GM18951 (cell line): ENCODE results near the gene LNP1.
"Not testable (repeated sequence)": the region's sequence is repeated elsewhere in the genome, so short reads cannot be mapped to it uniquely, and the experiment has no call there.

ENCODE experiments used
- POLR2A ChIP-seq: IDR thresholded peaks from 4 replicates; pipeline ENCODE4 v1.6.1; 2011; ENCODE audit warnings: mild to moderate bottlenecking; ENCODE audit not compliant: insufficient read length, insufficient read depth; ENCODE audit errors: extremely low read depth
- in situ Hi-C: fragments of 300-500 bp; cut with MboI; formaldehyde crosslinking; loops from one replicate; pipeline ENCODE4 v1.12.0; 2022; ENCODE audit warnings: low sequenced_read_pairs, mixed read lengths, inconsistent platforms; ENCODE audit not compliant: unreplicated experiment

Gene LNP1

DNA sequence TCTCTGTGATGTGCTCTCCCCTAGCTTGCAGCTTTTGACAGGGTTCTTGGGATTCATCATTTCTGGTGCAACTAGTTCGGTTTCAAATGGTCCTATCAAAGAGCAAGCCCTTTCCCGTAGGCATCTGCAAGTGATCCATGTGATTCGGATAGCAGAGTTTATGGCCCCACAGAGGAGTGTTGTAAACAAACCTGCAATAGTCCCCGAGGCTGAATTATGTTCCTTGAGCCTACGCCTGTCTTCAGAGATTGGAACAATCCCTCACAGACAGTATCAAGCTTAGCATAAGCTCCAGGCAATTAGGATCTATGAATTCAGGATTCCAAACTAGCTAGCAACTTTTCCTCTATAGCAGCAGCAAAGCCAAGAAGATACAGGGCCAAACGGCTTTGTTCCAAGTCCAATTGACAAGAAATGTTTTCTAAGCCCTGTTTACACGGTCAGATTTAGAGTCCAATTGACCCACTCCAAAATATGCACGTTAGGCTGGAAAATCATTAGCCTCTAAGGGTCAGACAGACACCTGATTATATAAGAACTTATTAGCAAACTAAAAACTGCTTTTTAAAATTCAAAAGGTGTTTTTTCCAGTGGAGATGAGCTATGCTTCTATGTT is 24.8 kb downstream of the LNP1 start:
- in situ Hi-C loops, result no loop called here
- no peak for TF ChIP-seq POLR2A

DNA sequence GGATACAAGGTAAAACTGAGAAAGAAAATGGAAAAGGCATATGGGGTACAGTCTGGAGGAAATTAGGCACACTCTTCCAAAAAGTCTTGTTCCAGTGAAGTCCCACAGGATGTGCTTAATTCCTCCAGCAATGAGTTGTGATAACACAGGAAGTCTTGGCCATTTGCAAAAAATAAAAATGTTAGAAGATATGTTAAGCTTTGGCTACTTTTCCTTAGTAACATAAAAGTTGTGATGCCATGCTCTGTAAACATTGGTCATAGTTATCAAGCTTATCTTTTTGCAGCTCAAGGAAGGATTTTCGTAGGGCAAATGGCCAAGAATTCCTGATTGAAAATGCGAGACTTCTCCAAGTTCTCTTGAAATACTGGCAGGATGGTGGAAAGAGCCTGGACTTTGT is 26.4 kb downstream of the LNP1 start:
- TF ChIP-seq POLR2A, result no peak
- in situ Hi-C loops, result no loop called here

DNA sequence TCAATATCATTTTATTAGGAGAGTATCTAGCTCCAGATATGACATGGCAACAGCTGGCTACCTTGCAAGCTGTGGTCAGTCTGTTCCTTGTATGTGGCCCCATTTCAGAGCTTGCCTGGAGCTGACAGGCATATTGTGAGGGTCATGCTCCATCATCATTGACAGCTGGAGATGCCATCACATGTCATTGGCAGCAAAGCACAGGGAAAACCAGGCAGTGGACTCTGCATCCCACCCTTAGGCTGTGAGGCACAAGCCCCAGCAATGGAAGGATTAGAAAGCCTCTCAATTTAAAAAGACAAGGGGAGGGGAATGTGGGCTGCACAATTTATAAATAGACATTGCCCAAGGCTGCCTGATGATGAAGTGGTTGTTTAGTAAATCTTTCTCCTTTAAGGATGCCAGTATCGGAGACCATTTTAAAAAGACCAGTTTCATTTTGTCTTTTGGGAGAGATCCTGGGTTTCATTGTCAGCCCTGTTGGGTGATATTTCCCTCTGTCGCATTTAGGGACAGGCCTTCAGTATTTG is 27.9 kb downstream of the LNP1 start:
- in situ Hi-C loops, result no loop called here
- no peak for TF ChIP-seq POLR2A

DNA sequence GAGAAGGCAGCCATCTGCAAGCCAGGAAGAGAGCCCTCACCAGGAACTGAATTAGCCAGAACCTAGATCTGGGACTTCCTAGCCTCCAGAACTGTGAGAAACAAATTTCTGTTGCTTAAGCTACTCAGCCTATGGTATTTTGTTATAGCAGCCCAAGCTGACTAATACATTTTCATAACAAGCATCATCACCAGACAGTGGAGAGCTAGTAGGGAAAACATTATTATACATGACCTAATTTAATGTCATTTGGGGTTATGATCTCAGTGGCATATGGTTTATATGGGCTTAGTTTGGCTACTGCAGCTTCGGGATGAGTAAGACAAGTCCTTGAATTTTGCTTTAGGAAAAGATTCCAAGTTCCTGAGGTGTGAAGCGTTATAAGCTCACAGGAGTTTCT is 35.6 kb downstream of the LNP1 start:
- no peak for TF ChIP-seq POLR2A
- in situ Hi-C loops, result no loop called here

DNA sequence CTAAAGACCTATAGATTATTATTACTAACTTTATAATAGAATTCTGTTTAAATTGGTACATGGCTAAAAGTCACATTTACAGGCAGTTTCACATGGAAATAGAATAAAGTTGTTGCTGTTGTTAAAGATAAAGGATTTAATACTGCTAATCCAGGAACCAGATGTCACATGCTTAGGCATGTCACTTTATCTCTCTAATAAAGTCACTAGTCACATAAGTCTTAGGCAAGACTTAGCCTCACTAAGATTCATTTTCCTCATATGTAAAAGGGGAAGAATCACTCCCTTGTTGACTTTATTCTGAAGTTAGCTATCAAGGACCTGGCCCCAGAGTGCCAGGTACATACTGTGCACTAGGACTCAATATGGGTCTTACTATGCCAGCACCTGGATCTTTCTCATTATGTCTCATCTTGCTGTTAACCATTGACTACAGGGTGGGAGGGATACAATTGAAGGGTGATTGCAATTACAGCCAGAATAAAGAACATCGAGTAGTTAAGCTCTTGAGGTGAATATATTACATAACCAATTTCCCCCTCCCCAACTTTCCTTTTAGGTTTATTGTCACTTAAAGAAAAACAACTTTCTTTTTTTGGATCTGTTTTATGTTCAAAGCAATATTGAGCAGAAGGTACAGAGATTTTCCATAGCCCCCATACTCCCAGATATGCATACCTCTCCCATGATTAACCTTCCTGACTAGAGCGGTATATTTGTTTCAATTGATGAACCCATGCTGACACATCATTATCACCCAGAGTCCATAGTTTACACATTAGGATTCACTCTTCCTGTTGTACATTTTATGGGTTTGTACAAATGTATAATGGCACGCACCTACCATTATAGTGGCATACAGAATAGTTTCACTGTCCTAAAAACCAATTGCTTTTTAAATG is 36.6 kb downstream of the LNP1 start:
- no peak for TF ChIP-seq POLR2A
- in situ Hi-C loops, result no loop called here

DNA sequence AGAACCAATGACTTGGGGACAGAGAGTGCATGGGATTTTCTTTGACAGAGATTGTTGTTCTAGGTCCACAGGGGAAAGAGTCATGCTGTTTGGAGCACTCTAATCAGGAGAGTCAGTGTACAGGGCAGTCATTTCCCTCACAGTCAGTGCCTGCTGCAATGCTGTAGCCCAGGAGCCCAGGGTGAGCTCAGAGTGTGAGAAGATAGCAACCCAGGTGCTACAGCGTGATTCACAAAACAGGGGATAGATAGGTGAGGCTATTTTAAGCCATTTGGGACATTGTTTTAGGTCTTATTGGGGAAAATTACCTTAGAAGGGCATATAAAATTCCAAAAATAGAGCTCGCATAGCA is 37.3 kb downstream of the LNP1 start:
- in situ Hi-C loops, result no loop called here
- TF ChIP-seq POLR2A, result no peak

DNA sequence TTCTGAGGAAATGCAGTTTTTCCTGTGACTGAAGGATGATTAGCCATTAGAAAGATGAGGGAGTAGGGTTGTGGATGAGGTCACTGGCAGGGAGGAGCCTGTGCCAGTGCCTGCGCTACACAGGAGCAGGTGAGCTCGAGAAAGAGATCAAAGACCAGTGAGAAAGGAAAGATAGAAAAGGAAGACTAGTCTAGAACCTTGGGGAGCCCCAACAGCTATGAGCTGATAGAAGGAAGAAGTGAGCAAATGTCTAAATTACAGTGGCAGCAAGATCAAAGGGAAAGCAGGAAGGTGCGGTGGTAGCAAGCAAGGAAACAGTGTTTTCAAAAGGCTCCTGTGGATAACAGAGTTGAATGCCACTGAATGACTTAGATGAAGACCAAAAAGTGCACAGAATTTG is 39.6 kb downstream of the LNP1 start:
- no peak for TF ChIP-seq POLR2A
- in situ Hi-C loops, result no loop called here

DNA sequence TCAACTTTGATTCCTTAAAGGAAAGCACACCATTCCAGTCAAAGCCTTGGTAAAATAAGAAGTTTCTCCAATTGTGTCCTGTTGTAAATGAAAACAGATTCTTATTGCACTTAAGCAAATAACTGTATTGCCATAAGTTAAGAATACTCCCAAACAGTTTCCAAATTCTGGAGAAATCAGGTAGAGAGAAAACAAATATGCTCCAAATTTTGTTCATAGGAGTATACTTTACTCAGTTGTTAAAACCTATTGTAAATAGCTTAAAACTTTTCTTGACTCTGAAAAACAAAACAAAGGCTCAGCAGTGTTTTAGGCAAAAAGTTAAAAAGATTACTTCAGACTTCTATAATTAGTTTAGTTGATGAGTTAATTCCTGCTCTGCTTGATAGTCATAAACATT is 42.4 kb downstream of the LNP1 start:
- in situ Hi-C loops, result no loop called here
- no peak for TF ChIP-seq POLR2A

DNA sequence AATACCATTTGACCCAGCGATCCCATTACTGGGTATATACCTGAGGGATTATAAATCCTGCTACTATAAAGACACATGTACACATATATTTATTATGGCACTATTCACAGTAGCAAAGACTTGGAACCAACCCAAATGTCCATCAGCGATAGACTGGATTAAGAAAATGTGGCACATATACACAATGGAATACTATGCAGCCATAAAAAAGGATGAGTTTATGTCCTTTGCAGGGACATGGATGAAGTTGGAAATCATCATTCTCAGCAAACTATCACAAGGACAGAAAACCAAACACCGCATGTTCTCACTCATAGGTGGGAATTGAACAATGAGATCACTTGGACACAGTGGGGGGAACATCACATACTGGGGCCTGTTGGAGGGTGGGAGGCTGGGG is 45.7 kb downstream of the LNP1 start:
- in situ Hi-C loops, result not testable (repeated sequence)

DNA sequence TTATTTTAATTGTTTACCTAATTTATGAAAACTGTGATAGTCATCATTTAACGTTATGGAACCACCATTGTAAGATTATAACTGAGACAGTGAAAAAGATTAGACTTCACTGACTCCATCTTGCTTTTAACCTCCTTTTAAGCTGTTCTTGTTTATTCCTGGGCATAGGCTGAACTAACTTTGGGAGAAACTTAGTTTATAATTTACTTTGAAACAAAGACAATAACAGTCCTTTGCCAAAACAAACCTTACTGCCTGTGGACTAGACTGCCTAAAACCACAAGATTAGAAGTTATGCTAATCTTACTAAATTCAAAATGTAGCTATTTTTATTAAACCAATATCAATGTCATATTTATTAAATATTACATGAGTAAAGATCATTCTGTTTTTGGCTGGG is 46.7 kb downstream of the LNP1 start:
- in situ Hi-C loops, result no loop called here
- TF ChIP-seq POLR2A, result no peak

DNA sequence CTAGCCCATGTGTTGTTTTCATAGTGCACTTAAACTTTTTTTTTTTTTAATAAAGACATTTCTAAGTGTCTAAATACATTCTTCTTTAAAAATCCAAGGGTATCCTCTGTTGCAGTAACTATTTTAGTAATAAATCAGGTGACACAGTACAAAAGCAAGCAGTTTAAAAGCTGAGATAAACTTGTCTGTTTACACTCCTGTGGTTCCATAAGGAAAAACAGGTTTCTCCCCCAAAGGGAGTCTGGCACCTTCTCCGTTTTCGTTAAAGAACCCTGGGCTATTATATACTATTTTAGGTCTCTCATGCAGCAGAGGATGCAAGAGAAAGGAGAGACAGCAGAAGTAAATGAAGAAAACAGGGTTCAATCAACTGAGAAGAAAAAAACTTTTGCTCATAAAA is 47.9 kb downstream of the LNP1 start:
- TF ChIP-seq POLR2A, result no peak
- in situ Hi-C loops, result no loop called here

DNA sequence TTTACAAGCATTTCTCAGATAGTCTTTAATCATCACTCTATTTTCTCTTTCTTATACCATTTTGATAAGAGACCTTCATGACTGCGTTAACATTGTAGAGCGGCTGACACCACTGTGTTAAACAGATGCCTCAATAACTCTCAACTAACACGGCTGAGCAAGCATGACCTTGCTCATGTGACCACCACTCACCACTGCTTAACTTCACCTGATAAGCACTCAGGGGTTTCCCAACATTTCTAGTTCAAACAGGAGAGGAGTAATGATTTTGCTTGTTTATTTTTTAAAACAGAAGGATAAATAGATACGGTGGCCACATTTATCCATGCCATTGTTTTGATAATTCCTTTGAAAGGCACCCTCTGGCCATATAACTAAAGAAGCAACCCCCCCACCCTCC is 53.3 kb downstream of the LNP1 start:
- in situ Hi-C loops, result no loop called here
- no peak for TF ChIP-seq POLR2A

DNA sequence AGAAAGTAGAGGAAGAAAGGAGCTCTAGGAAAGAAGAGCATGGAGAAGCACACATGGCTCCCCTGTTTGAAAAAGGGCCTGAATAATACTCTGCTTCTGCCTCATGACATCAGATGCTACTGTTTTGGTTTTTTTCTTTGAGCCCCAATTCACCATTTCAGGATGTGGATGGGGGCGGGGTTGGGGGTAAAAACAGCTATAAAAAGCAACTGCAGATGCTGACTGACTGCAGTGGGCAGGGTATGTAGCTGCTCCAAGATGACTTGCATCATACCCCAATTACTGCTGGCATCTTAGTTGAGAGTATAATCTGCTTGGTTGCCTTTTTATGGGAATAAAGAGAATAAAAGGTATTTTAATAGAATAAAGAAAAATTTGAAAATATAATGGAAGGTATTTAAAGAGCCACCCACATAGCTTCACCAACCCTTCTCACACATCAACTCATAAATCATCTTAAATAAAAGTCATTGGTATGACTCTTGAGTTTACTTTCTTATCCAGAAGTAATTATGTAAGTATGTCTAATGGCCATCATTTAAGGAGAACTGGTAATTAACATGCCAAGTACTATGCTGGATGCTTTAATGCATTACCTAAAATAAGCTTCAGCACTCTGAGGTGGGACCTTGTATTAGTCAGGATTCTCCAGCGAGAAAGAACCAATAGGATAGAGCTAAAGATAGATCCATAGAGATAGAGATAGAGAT is 54.7 kb downstream of the LNP1 start:
- TF ChIP-seq POLR2A, result no peak
- in situ Hi-C loops, result no loop called here

DNA sequence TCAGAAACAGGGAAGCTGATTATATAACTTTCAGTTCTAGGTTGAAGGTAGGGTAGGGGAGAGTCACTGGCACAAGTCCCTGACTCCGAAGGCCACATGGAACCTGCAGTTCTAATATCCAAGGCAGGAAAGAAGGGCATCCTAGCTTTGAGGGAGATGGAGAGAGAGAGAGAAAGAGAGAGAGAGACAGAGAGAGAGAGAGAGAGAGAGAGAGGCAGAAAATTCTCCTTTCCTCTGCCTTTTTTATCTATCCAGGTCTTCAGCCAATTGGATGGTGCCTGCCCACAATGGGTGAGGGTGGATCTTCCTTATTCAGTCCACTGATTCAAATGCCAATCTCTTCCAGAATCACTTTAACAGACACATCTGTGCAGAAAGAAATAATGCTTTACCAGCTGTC is 55.4 kb downstream of the LNP1 start:
- in situ Hi-C loops, result no loop called here

DNA sequence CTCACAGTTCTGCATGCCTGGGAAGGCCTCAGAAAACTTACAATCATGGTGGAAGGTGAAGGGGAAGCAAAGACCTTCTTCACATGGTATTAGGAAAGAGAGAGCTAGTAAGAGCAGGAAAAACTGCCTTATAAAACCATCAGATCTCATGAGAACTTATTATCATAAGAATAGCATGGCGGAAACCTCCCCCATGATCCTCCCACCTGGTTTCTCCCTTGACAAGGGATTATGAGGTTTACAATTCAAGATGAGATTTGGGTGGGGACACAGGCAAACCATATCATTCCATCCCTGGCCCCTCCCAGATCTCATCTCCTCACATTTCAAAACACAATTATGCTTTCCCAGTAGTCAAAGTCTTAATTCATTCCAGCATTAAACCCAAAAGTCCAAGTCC is 56.5 kb downstream of the LNP1 start:
- no peak for TF ChIP-seq POLR2A
- in situ Hi-C loops, result no loop called here

More for the DNA sequence above, 55.4 kb downstream of the LNP1 start:
- TF ChIP-seq POLR2A, result no peak
